TTC549 (cell line): ENCODE data around the gene SHC1.
A peak's percentile ranks its signal among the peaks of the same experiment; 100 is the strongest.
"Not testable (repeated sequence)": the region's sequence is repeated elsewhere in the genome, so short reads cannot be mapped to it uniquely, and the experiment has no call there.

ENCODE experiments used
- FAIRE-seq: peaks from 2 replicates; lab custom pipeline; 2012; peaks lifted over from hg19 to GRCh38; lab: Jason Lieb, UNC

The SHC1 gene

GRCh38 chr1:154995301-154995983, 24.9 kb upstream of the SHC1 start:
- FAIRE-seq = peak; percentile 85

GRCh38 chr1:154994591-154994990, 24.0 kb upstream of the SHC1 start:
- FAIRE-seq = no peak

- FAIRE-seq = no peak
Measured at GRCh38 chr1:154994269-154994587, 23.7 kb upstream of the SHC1 start.

- FAIRE-seq = no peak
Measured at GRCh38 chr1:154993572-154994268, 23.2 kb upstream of the SHC1 start, which contains the start of gene LENEP. LENEP (plus strand) TSS chr1:154993586; CDS start chr1:154993608, 22 bp downstream.

- FAIRE-seq = no peak
Measured at GRCh38 chr1:154992721-154993571, 22.4 kb upstream of the SHC1 start.

- FAIRE-seq = no peak
Measured at GRCh38 chr1:154990276-154990675, 19.7 kb upstream of the SHC1 start.

GRCh38 chr1:154989195-154989860, 18.8 kb upstream of the SHC1 start:
- no peak for FAIRE-seq

GRCh38 chr1:154988058-154988954, 17.8 kb upstream of the SHC1 start:
- FAIRE-seq = no peak

GRCh38 chr1:154987326-154987725, 16.8 kb upstream of the SHC1 start:
- FAIRE-seq = no peak

GRCh38 chr1:154986736-154987135, 16.2 kb upstream of the SHC1 start:
- not testable (repeated sequence) for FAIRE-seq

GRCh38 chr1:154983776-154984466, 13.4 kb upstream of the SHC1 start:
- no peak for FAIRE-seq

GRCh38 chr1:154982897-154983648, 12.5 kb upstream of the SHC1 start, which contains the start of gene FLAD1:
FLAD1 (plus strand) TSS chr1:154983344; CDS start chr1:154983695, 351 bp downstream.
- peak; percentile 99 for FAIRE-seq

- FAIRE-seq = no peak
Measured at GRCh38 chr1:154982341-154982740, 11.8 kb upstream of the SHC1 start.

- FAIRE-seq = no peak
Measured at GRCh38 chr1:154978360-154978759, 7.8 kb upstream of the SHC1 start.

- FAIRE-seq = not testable (repeated sequence)
Measured at GRCh38 chr1:154977762-154978161, 7.2 kb upstream of the SHC1 start.

- no peak for FAIRE-seq
Measured at GRCh38 chr1:154975409-154976059, 5.0 kb upstream of the SHC1 start.

GRCh38 chr1:154974808-154975408, 4.4 kb upstream of the SHC1 start:
- no peak for FAIRE-seq

- FAIRE-seq = peak; percentile 99
Measured at GRCh38 chr1:154974102-154974807, 3.7 kb upstream of the SHC1 start, which contains the start of gene CKS1B. CKS1B (plus strand) TSS chr1:154974681; CDS start chr1:154974746, 65 bp downstream.
